Measurements from ENCODE around the gene ERP44. TPM values are rescaled to one million over a fixed set of nuclear protein-coding genes. Genes with fewer than 3 reads are reported as not detected.

Gene ERP44
- total RNA-seq, 4 donors from 2014 or later = 7.6 to 21.9 (median 12.6) TPM

DNA sequence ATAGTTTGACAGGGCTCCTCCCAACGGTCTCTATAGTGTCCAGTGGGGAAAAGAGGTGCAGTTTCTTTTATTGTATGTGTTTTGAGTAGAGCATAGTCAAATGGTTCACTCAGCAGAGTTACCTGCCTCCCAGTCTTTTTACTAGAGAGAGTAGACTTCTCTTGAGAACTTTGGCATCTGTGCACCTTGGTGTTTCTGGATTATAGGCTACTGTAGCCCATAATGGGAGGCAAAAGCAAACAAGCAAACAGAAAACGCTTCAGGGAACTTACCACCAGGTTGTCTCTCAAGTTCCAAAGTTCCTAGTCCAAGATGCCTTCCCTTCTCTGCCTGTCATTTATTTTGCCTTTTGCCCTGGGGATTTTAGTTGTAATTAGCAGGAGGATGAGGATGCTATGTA is 26.4 kb upstream of the ERP44 start:
- no peaks in the 10 kb centered on the region for H3K9me3 ChIP-seq
- no peak overlapping the region for H3K27ac ChIP-seq
- DNase-seq = no peak
- peaks cover 0 to 4% of the 10 kb centered on the region in 2 donors for H3K4me1 ChIP-seq
- H3K4me3 ChIP-seq = no peak overlapping the region
- intact Hi-C loops (cut with DNase I; ENCODE audit: low total_unique reads) = no loop called here
- no peaks in the 10 kb centered on the region for H3K27me3 ChIP-seq
- TF ChIP-seq CTCF (IDR thresholded peaks at IDR 0.05) = no peak
- TF ChIP-seq POLR2A (IDR thresholded peaks at IDR 0.05) = no peak
- H3K36me3 ChIP-seq = no peaks in the 10 kb centered on the region

DNA sequence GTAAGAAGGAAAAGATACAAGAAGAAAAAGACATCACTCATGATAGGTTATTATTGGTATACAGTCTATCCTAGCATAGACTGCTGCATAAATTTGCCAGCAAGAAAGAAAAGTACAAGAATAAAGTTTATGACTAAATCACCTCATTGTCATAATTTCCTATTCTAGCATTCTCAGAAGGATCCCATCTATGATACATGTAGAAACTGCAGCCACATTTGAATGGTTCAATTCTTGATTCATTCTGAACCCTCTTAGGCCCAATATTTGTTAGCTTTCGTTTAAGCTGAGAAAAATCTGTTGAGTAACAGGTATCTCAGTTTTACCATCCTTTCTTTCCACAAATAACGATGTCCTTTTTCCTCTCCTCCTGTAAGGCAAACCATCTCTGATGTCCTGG is 21.5 kb upstream of the ERP44 start:
- no peaks in the 10 kb centered on the region for H3K27me3 ChIP-seq
- H3K9me3 ChIP-seq = no peaks in the 10 kb centered on the region
- H3K4me1 ChIP-seq = no peaks in the 10 kb centered on the region
- H3K36me3 ChIP-seq = no peaks in the 10 kb centered on the region
- no peak for TF ChIP-seq CTCF (IDR thresholded peaks at IDR 0.05)
- no peak for TF ChIP-seq POLR2A (IDR thresholded peaks at IDR 0.05)
- no peak overlapping the region for H3K4me3 ChIP-seq
- DNase-seq = no peak
- intact Hi-C loops (cut with DNase I; ENCODE audit: low total_unique reads) = no loop called here
- no peak overlapping the region for H3K27ac ChIP-seq

GRCh38 chr9:100117316-100117715 is 18.5 kb upstream of the ERP44 start:
- no peak for TF ChIP-seq CTCF (IDR thresholded peaks at IDR 0.05)
- no peak for TF ChIP-seq POLR2A (IDR thresholded peaks at IDR 0.05)
- Histone ChIP-seq H3K27ac (no peak overlapping the region), H3K9me3 (no peaks in the 10 kb centered on the region), H3K4me3 (no peak overlapping the region), H3K27me3 (no peaks in the 10 kb centered on the region), H3K36me3 (no peaks in the 10 kb centered on the region), H3K4me1 (no peaks in the 10 kb centered on the region)
- intact Hi-C loops (cut with DNase I; ENCODE audit: low total_unique reads) = no loop called here
- no peak for DNase-seq

GRCh38 chr9:100112677-100113336 is 14.0 kb upstream of the ERP44 start:
- H3K4me3 ChIP-seq = no peak overlapping the region
- H3K9me3 ChIP-seq = no peaks in the 10 kb centered on the region
- no peaks in the 10 kb centered on the region for H3K4me1 ChIP-seq
- no peaks in the 10 kb centered on the region for H3K36me3 ChIP-seq
- intact Hi-C loops (cut with DNase I; ENCODE audit: low total_unique reads) = no loop called here
- no peak overlapping the region for H3K27ac ChIP-seq
- H3K27me3 ChIP-seq = no peaks in the 10 kb centered on the region
- DNase-seq = no peak
- no peak for TF ChIP-seq POLR2A (IDR thresholded peaks at IDR 0.05)

- TF ChIP-seq CTCF (IDR thresholded peaks at IDR 0.05) (no peak), POLR2A (IDR thresholded peaks at IDR 0.05) (no peak)
- peak; percentile 78 to 82 for DNase-seq
- no peak overlapping the region for H3K4me3 ChIP-seq
- no peaks in the 10 kb centered on the region for H3K9me3 ChIP-seq
- H3K4me1 ChIP-seq = no peaks in the 10 kb centered on the region
- intact Hi-C loops (cut with DNase I; ENCODE audit: low total_unique reads) = no loop called here
- no peaks in the 10 kb centered on the region for H3K36me3 ChIP-seq
- no peaks in the 10 kb centered on the region for H3K27me3 ChIP-seq
- H3K27ac ChIP-seq = no peak overlapping the region
Measured at GRCh38 chr9:100111235-100111634, 12.4 kb upstream of the ERP44 start.

- H3K4me1 ChIP-seq = no peaks in the 10 kb centered on the region
- intact Hi-C loops (cut with DNase I; ENCODE audit: low total_unique reads) = no loop called here
- no peaks in the 10 kb centered on the region for H3K27me3 ChIP-seq
- H3K36me3 ChIP-seq = no peaks in the 10 kb centered on the region
- H3K9me3 ChIP-seq = no peaks in the 10 kb centered on the region
- no peak for DNase-seq
- TF ChIP-seq CTCF (IDR thresholded peaks at IDR 0.05) = no peak
- TF ChIP-seq POLR2A (IDR thresholded peaks at IDR 0.05) = no peak
- no peak overlapping the region for H3K4me3 ChIP-seq
- no peak overlapping the region for H3K27ac ChIP-seq
Measured at GRCh38 chr9:100108559-100108958, 9.8 kb upstream of the ERP44 start.
